ENCODE results near the gene TOPBP1.
"Not testable (repeated sequence)": the region's sequence is repeated elsewhere in the genome, so short reads cannot be mapped to it uniquely, and the experiment has no call there.

The TOPBP1 gene

DNA sequence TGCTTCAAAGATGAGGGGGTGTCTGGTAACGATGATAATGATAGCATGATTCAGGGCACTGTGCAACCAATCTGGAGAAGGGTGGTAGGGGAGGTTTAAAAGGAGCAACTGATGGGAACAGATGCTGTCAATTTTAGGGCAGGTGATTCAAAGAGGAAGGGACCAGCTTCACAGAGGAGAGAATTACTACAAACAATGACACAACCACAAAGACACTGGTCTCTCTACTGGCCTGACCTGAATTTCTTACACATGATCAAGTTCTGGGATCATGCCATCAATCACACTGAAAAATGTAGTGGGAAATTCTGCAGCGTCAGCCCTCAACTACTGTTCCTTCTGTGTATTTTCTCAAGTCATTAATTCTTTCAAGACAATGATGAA, 90.8 kb downstream of the TOPBP1 start:
- DNase-seq (ENCODE audit: low read depth) = no peak

- DNase-seq (ENCODE audit: low read depth) = no peak
Measured at GRCh38 chr3:133570139-133570936, 91.4 kb downstream of the TOPBP1 start.

GRCh38 chr3:133568294-133569014, 93.3 kb downstream of the TOPBP1 start:
- no peak for DNase-seq (ENCODE audit: low read depth)

DNA sequence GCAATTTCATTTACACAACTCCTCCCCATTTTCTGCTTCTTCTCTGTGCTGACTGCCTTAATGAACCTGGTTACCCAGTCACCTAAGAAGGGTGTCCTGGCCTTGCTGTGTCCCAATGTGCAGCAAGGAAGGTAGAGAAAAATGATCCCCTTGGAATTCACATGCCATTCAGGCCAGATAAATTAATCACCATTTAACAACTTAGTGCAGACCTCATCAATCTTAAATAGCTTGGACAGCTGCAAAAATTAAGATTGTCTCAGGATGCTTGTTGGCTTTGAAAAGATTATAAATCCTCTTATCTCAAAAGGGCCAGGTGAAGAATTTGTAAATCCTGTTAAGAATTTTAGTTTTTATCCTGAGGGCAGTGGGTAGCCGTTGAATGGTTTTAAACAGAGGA, 97.9 kb downstream of the TOPBP1 start:
- DNase-seq (ENCODE audit: low read depth) = no peak

- DNase-seq (ENCODE audit: low read depth) = no peak
Measured at GRCh38 chr3:133563186-133563591, 98.6 kb downstream of the TOPBP1 start.

DNA sequence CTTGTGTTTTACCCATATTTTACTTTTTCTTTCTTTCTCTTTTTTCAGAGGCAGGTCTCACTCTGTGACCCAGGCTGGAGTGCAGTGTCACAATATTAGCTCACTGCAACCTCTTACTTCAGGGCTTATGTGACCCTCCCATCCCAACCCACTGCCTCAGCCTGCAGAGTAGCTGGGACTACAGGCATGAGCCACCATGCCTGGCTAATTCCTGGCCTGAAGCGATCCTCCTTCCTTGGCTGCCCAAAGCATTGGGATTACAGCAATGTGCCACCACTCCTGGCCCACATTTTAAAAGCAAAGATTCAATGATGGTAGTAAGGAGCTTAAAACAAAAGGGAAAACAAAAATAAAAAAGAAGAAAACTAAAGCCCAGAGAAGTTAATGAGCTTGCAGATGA, 99.4 kb downstream of the TOPBP1 start:
- DNase-seq (ENCODE audit: low read depth) = no peak

- DNase-seq (ENCODE audit: low read depth) = no peak
Measured at GRCh38 chr3:133561679-133562078, 100.1 kb downstream of the TOPBP1 start.

GRCh38 chr3:133551589-133551988, 110.2 kb downstream of the TOPBP1 start:
- DNase-seq (ENCODE audit: low read depth) = not testable (repeated sequence)

Data from activated T-cell treated with anti-CD3 and anti-CD28 coated beads for 24 hours (primary cell).